OCI-LY7 (cell line): ENCODE results near the gene PINK1. TPM values are rescaled to one million over a fixed set of nuclear protein-coding genes. Genes with fewer than 3 reads are reported as not detected.

Experiments used
- BruUV-seq: library from RNA; stranded (reverse); fragments of 400-500 nt; replicated peaks from 2 replicates; lab custom pipeline; 2021; lab: Mats Ljungman, UMichigan
- CTCF ChIA-PET: fragments of 300-600 bp; sonication (Branson Sonifier 250); formaldehyde crosslinking; loops from one replicate; lab custom pipeline; 2022; ENCODE audit warnings: antibody characterized with exemption; ENCODE audit not compliant: unreplicated experiment; lab: Charles Lee
- POLR2A ChIA-PET: fragments of 300-600 bp; sonication (Branson Sonifier 250); formaldehyde crosslinking; loops from one replicate; lab custom pipeline; 2022; ENCODE audit warnings: antibody characterized with exemption; lab: Charles Lee
- DNase-seq: peaks from one replicate; pipeline ENCODE4 v3.0.0-alpha.2; 2015; ENCODE audit warnings: low spot score
- H2AFZ ChIP-seq: fragments of 200-600 bp; sonication (generic), shearing (Covaris generic); 2 replicates; pipeline ENCODE4 v1.6.1; 2014; ENCODE audit warnings: mild to moderate bottlenecking, antibody characterized with exemption, low read length, moderate library complexity
- H3K27ac ChIP-seq: fragments of 200-600 bp; sonication (generic); 2 replicates; pipeline ENCODE4 v1.5.1; 2014; ENCODE audit warnings: mixed run types, low read depth, mild to moderate bottlenecking, moderate library complexity, low read length, inconsistent platforms; ENCODE audit not compliant: poor library complexity, severe bottlenecking
- H3K36me3 ChIP-seq: fragments of 200-600 bp; sonication (generic); 2 replicates; pipeline ENCODE4 v1.6.1; 2014; ENCODE audit warnings: mild to moderate bottlenecking, antibody characterized with exemption, low read length, moderate library complexity, mixed read lengths; ENCODE audit not compliant: insufficient read depth
- H3K4me1 ChIP-seq: fragments of 200-600 bp; sonication (generic); 2 replicates; pipeline ENCODE4 v1.5.1; 2014; ENCODE audit warnings: mild to moderate bottlenecking, low read length; ENCODE audit not compliant: insufficient read depth, poor library complexity, severe bottlenecking
- H3K4me2 ChIP-seq: fragments of 200-600 bp; sonication (generic); 2 replicates; pipeline ENCODE4 v1.6.1; 2014; ENCODE audit warnings: mild to moderate bottlenecking, low read length
- H3K4me3 ChIP-seq: fragments of 200-600 bp; sonication (generic); 2 replicates; pipeline ENCODE4 v1.5.1; 2014; ENCODE audit warnings: mild to moderate bottlenecking, low read depth, low read length; ENCODE audit not compliant: poor library complexity, severe bottlenecking
- H3K79me2 ChIP-seq: fragments of 200-600 bp; sonication (generic); 2 replicates; pipeline ENCODE4 v1.6.1; 2016; ENCODE audit warnings: low read depth, mild to moderate bottlenecking, low read length, moderate library complexity, mixed read lengths; ENCODE audit not compliant: insufficient read depth
- H3K9me2 ChIP-seq: fragments of 200-600 bp; sonication (generic); 2 replicates; pipeline ENCODE4 v1.6.1; 2016; ENCODE audit warnings: mild to moderate bottlenecking, low read length, mixed read lengths; ENCODE audit not compliant: insufficient read depth
- H3K9me3 ChIP-seq: fragments of 200-600 bp; sonication (generic); 2 replicates; pipeline ENCODE4 v1.6.1; 2014; ENCODE audit warnings: mild to moderate bottlenecking, mixed run types, low read length, mixed read lengths
- H4K20me1 ChIP-seq: fragments of 200-600 bp; sonication (generic); 2 replicates; pipeline ENCODE4 v1.6.1; 2014; ENCODE audit warnings: mild to moderate bottlenecking, antibody characterized with exemption, low read length, moderate library complexity, mixed read lengths; ENCODE audit not compliant: insufficient read depth
- CTCF ChIP-seq: fragments of 200-600 bp; sonication (generic); conservative IDR thresholded peaks from 2 replicates; pipeline ENCODE4 v1.5.1; 2014; ENCODE audit warnings: mild to moderate bottlenecking, antibody characterized with exemption, low read length, moderate library complexity, mixed read lengths
- EZH2phosphoT487 ChIP-seq: fragments of 200-600 bp; sonication (generic); IDR thresholded peaks from 2 replicates; pipeline ENCODE4 v1.6.1; 2018; ENCODE audit warnings: low read depth, borderline replicate concordance, mild to moderate bottlenecking, mixed run types, antibody characterized with exemption, low read length, moderate library complexity, mixed read lengths
- intact Hi-C: fragments of 100-400 bp; cut with micrococcal nuclease; formaldehyde crosslinking; loops from one replicate; pipeline ENCODE4 v1.10.0; 2022; ENCODE audit not compliant: unreplicated experiment
- total RNA-seq, 2 experiments: library from RNA; depleted of rRNA in 1 of 2; stranded (reverse); fragments of >200 nt in 1 of 2; shearing (Covaris generic) in 1 of 2; gene quantifications; 2 replicates each; pipeline ENCODE4 v1.2.3, GENCODE V29; 2014 to 2022

Gene PINK1
- total RNA-seq, 2 experiments from 2014 or later: 8.9 to 13.4 TPM

- Histone ChIP-seq H3K4me2 (no peak overlapping the region), H3K27ac (no peak overlapping the region), H2AFZ (no peak overlapping the region), H3K9me2 (no peaks in the 10 kb centered on the region), H3K36me3 (no peaks in the 10 kb centered on the region), H3K4me3 (no peak overlapping the region), H3K4me1 (no peaks in the 10 kb centered on the region), H3K9me3 (0 out of 2 replicates have a peak, but pooled peaks cover 10% of the 10 kb centered on the region), H4K20me1 (no peaks in the 10 kb centered on the region), H3K79me2 (no peaks in the 10 kb centered on the region)
- no peak for DNase-seq
- TF ChIP-seq EZH2phosphoT487: no peak
- no peak for TF ChIP-seq CTCF
- intact Hi-C loops: no loop called here
- POLR2A ChIA-PET: no interaction called here
- BruUV-seq: no TSS peak
- CTCF ChIA-PET: no interaction called here
Observed at GRCh38 chr1:20626098-20626427, 7.2 kb upstream of the PINK1 start.

- TF ChIP-seq CTCF: no peak
- H3K4me3 ChIP-seq: no peak overlapping the region
- no TSS peak for BruUV-seq
- no peak overlapping the region for H3K4me2 ChIP-seq
- H3K36me3 ChIP-seq: no peaks in the 10 kb centered on the region
- H3K4me1 ChIP-seq: no peaks in the 10 kb centered on the region
- H3K9me2 ChIP-seq: no peaks in the 10 kb centered on the region
- intact Hi-C loops: no loop called here
- no peak overlapping the region for H3K27ac ChIP-seq
- 0 out of 2 replicates have a peak, but pooled peaks cover 10% of the 10 kb centered on the region for H3K9me3 ChIP-seq
- H3K79me2 ChIP-seq: no peaks in the 10 kb centered on the region
- DNase-seq: no peak
- H4K20me1 ChIP-seq: no peaks in the 10 kb centered on the region
- no peak overlapping the region for H2AFZ ChIP-seq
- ChIA-PET POLR2A (no interaction called here), CTCF (no interaction called here)
Observed at GRCh38 chr1:20626524-20626923, 6.7 kb upstream of the PINK1 start.

- 0 out of 2 replicates have a peak, but pooled peaks cover 10% of the 10 kb centered on the region for H3K9me3 ChIP-seq
- H3K4me2 ChIP-seq: no peak overlapping the region
- no peaks in the 10 kb centered on the region for H3K79me2 ChIP-seq
- POLR2A ChIA-PET: no interaction called here
- CTCF ChIA-PET: no interaction called here
- no peak overlapping the region for H3K27ac ChIP-seq
- H3K36me3 ChIP-seq: no peaks in the 10 kb centered on the region
- H2AFZ ChIP-seq: no peak overlapping the region
- H3K9me2 ChIP-seq: no peaks in the 10 kb centered on the region
- BruUV-seq: no TSS peak
- H3K4me1 ChIP-seq: peaks cover 14% of the 10 kb centered on the region
- intact Hi-C loops: loop anchor here (5.0 to 10.0 kb wide), 2 partner anchors 88 to 416 kb away; no protein-coding TSS in a partner anchor
- no peaks in the 10 kb centered on the region for H4K20me1 ChIP-seq
- no peak for DNase-seq
- H3K4me3 ChIP-seq: no peak overlapping the region
- TF ChIP-seq EZH2phosphoT487 (no peak), CTCF (no peak)
Observed at GRCh38 chr1:20630729-20631128, 2.5 kb upstream of the PINK1 start.
